GM19438 (cell line): ENCODE measurements around the gene AUH.
A peak's percentile ranks its signal among the peaks of the same experiment; 100 is the strongest.
"Not testable (repeated sequence)": the region's sequence is repeated elsewhere in the genome, so short reads cannot be mapped to it uniquely, and the experiment has no call there.

ENCODE experiments used
- ATAC-seq: cut with Tn5 transposase; IDR thresholded peaks from one replicate; pipeline ENCODE4 v1.9.1; 2021; ENCODE audit warnings: low read depth; ENCODE audit not compliant: unreplicated experiment

Gene AUH

GRCh38 chr9:91382298-91382697 is 20.6 kb upstream of the AUH start:
- ATAC-seq = no peak

DNA sequence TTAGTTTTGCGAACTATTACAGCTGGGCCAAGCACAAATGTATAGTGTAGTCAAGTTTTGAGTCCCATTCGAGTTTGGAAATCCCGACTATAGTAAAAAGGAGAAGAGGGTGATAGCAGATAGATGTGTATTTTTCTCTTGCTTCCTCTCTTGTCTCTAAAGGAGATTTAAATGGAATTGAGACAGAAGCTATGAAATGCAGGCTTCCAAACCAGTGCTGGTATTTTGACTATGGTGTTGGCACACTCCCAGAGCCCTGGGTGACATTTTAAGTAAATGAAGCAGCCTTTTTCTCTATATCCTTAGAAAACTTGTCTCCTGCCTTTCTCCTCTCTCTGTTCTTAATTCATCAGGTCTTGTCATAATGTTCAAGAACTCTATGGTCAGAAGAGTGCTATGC is 17.7 kb upstream of the AUH start:
- no peak for ATAC-seq

DNA sequence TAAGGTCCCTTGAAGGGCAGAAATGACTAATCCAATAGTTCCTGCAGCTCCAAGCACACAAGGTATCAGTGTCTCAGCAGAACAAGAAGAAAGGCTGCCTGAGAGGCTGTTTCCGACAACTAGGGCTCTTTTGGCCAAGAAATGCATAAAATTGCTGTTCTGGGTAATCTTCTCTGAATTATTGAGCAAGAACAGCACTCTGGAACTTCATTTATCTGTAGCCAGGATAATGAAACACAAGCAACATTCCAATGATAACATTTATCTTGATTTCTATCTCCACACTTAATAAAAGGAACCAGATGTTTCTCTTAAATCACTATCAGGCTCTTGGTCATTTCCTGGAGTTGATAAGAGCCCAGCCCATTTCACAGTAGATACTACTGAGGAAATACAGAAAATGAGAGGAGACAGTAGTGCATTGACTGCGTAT is 17.0 kb upstream of the AUH start:
- ATAC-seq = no peak

DNA sequence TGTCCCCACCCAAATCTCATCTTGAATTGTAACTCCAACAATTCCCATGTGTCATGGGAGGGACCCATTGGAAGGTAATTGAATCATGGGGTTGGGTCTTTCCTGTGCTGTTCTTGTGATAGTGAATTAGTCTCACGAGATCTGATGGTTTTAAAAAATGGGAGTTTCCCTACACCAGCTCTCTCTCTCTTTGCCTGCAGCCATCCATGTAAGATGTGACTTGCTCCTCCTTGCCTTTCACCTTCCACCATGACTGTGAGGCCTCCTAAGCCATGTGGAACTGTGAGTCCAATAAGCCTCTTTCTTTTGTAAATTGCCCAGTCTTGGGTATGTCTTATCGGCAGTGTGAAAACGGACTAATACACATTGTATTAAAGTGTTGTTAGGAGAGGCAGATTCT is 16.3 kb upstream of the AUH start:
- ATAC-seq = not testable (repeated sequence)

DNA sequence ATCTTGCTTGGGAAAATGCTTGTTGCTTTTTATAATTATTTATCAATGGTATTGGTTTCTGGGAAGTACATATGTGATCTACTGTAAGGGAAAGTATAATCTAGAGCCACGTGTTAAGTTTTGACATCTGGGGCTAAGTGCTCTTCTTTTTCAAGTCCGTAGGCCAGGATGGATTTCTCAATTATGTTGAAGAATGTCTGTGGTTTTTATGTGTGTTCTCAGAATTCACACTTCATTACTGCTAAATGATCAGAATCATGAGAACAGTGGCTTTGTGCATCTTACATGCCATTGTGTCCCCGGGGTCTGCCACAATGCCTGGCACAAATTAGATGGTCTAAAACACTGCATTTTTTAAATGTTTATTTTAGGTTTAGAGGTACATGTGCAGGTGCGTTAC is 14.5 kb upstream of the AUH start:
- no peak for ATAC-seq

- ATAC-seq = no peak
Observed at GRCh38 chr9:91374939-91375338, 13.2 kb upstream of the AUH start.

- ATAC-seq = no peak
Observed at GRCh38 chr9:91371894-91372293, 10.2 kb upstream of the AUH start.

- ATAC-seq = not testable (repeated sequence)
Observed at GRCh38 chr9:91370006-91370405, 8.3 kb upstream of the AUH start.

- ATAC-seq = no peak
Observed at GRCh38 chr9:91364702-91365101, 3.0 kb upstream of the AUH start.

DNA sequence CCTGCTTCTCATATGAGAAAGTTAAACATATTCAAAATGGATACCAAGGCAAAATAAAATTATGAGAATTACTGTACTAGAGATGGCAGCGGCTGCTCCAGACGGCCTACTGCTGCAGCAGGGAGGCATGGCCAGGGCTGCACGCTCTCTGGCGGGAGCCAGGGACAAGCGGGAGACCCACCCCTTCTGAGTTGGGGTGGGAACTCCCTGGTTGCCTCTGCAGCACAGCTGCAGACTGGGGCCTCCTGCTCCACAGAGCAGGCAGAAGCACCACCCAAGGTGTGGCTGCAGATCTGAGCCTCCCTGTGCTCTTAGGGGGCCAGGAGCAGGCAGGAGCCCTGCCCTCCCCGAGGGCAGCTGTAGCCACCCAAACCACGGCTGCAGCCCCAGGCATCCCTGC is 2.3 kb upstream of the AUH start:
- ATAC-seq = no peak

GRCh38 chr9:91362051-91362611 is 413 bp upstream of the AUH start:
- ATAC-seq = peak; percentile 9

DNA sequence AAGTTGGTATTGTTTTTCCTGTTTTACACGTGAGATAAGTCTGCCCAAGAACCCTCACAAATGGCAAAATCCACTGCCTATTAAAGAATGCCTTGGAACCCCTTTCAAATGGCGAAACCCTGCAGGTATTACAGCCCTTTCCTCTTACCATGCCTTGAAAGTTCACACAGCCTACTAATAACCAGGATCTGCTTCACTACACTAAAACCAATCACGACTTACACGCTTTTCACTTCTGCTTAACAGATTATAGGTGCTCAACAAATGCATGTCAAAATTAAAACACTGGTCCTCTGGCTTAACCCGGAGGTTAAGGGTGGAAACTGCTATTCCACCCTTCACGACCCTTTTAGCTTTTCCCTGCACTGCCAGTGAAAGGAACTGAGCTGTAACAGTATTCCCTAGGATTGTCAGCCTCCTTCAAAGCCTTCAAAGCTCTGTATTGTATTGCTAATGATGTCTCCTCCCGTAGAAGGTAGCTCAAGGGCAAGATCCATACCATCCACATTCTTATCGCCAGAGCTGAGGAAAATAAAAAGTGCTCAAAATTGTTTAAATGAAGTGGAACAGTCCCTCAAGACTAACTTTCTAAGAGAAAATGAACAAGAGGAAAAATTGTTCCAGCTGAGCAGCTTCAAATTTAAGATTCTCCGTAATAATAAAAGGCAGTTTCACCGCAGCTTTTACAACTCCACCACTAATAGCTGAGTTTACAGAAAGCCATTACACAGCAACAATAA is 997 bp downstream of the AUH start:
- no peak for ATAC-seq

DNA sequence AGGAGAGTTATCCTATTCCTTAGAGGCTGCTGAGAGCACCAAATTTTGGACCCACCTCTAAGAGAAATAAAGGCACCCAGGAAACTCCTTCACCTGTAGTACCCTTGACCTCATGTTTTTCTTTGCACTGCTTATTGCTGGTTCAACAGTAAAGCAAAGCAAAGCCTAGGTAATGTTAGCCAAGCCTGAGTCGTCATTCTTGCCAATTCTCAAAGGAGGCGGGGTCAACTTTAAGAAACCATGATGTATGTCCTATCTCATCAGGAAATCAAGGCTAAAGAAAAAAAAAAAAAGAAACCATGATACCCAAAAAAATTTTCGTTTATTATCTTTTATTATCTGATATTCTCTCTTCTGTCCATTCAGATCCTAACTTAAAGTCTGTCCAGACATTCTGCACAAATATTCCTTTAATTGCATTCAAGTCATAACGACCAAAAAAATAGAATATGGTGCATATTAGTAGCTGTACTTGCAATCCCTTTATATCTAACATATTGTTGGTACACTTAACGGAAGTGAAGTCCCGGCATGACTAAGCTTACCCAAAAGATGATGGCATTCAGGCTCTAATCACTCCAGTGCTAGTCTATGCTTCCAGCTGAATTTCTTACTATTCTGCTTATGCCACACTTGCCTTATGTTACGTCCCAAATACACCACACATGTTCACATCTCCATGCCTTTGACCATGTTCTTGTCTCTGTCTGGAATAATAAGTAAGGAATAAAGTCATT is 1.8 kb downstream of the AUH start:
- ATAC-seq = no peak

GRCh38 chr9:91359083-91359482 is 2.6 kb downstream of the AUH start:
- ATAC-seq = no peak

DNA sequence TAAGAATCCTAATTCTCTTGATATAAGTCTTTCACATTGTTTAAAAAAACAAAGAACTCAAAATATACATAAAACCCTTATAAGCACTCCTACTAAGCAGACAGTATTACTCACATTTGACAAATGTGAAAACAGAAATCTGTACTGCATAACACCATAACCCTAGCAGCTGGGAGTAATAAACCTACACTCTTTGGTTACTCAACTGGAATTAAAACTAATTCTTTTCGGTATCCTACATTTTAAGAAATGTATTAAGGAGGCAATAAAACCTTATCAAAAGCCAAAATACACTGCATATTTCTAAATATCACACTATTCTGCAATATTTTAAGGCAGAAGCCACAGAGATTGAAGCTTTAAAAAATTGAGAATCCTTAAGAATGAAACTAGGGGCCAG is 6.8 kb downstream of the AUH start:
- no peak for ATAC-seq

DNA sequence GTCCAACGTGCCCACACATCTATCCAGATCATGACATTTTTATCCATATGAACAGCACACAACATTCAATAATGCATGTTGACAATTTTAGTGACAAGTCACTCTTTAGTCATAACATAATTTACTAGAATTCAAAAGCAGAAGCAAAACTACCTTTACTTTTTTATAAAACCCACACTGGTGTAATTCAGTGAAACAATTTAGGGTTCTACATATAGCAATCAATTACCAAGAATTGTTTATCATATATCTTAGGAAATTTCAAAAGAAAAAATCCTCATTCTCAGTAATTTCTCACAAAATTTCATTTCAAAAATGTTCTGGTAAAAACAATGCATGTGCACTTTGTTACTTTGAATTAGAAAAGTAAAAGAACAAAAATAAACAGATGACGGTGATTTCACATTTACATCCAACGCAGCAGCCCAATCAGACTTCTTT is 12.6 kb downstream of the AUH start:
- ATAC-seq = no peak

- ATAC-seq = no peak
Observed at GRCh38 chr9:91348191-91348807, 13.4 kb downstream of the AUH start.

GRCh38 chr9:91347377-91347776 is 14.3 kb downstream of the AUH start:
- no peak for ATAC-seq

- ATAC-seq = no peak
Observed at GRCh38 chr9:91346644-91347043, 15.1 kb downstream of the AUH start.

GRCh38 chr9:91345978-91346377 is 15.7 kb downstream of the AUH start:
- ATAC-seq = no peak

DNA sequence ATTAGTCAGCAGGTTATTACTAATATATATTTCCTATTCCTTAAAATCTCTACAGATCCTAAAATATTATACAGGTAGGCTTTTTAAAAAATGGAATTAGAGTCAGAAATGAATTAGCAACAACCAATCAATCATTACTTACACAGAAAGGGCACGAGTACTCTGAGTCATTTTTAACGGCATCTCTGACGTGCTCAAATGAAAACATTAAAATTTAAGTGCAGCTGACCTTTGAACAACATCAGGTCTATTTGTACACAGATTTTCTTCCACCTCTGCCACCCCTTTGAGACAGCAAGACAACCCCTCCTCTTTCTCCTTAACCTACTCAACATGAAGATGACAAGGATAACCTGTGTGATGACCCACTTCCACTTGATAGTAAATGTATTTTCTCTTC is 19.1 kb downstream of the AUH start:
- no peak for ATAC-seq
